ENCODE results near the gene CXorf58. TPM values are rescaled to one million over a fixed set of nuclear protein-coding genes. Genes with fewer than 3 reads are reported as not detected.

Gene CXorf58
- total RNA-seq, 1 donor from 2014 or later, result not detected

DNA sequence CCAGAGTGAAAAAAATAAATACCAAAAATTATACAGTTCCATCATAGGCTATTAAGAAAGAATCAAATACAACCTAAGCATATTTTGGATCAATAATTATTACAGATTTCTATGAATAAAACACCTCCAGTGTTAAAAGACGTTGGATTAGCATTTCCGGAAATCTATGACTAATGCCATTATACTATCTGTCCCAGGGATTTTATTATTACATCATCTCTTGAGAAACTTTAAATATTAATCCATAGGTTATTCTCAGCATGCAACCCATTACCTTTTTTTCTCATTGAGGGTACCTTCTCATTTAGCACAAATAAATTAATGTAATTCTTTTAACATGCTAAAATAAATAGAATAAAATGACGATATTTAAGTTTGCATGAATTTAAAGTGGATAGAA lies 44.6 kb downstream of the CXorf58 start:
- no peaks in the 10 kb centered on the region for H3K36me3 ChIP-seq
- intact Hi-C loops (cut with DNase I), result no loop called here
- TF ChIP-seq, protein P1, sequence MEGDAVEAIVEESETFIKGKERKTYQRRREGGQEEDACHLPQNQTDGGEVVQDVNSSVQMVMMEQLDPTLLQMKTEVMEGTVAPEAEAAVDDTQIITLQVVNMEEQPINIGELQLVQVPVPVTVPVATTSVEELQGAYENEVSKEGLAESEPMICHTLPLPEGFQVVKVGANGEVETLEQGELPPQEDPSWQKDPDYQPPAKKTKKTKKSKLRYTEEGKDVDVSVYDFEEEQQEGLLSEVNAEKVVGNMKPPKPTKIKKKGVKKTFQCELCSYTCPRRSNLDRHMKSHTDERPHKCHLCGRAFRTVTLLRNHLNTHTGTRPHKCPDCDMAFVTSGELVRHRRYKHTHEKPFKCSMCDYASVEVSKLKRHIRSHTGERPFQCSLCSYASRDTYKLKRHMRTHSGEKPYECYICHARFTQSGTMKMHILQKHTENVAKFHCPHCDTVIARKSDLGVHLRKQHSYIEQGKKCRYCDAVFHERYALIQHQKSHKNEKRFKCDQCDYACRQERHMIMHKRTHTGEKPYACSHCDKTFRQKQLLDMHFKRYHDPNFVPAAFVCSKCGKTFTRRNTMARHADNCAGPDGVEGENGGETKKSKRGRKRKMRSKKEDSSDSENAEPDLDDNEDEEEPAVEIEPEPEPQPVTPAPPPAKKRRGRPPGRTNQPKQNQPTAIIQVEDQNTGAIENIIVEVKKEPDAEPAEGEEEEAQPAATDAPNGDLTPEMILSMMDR (IDR thresholded peaks at IDR 0.05), result no peak
- H3K27me3 ChIP-seq, result no peaks in the 10 kb centered on the region
- no peak for DNase-seq (ENCODE audit: low spot score in 2 of 2)
- no peak overlapping the region for H3K27ac ChIP-seq
- no peak overlapping the region for H3K4me3 ChIP-seq
- no peaks in the 10 kb centered on the region for H3K4me1 ChIP-seq
- H3K9me3 ChIP-seq, result no peaks in the 10 kb centered on the region

DNA sequence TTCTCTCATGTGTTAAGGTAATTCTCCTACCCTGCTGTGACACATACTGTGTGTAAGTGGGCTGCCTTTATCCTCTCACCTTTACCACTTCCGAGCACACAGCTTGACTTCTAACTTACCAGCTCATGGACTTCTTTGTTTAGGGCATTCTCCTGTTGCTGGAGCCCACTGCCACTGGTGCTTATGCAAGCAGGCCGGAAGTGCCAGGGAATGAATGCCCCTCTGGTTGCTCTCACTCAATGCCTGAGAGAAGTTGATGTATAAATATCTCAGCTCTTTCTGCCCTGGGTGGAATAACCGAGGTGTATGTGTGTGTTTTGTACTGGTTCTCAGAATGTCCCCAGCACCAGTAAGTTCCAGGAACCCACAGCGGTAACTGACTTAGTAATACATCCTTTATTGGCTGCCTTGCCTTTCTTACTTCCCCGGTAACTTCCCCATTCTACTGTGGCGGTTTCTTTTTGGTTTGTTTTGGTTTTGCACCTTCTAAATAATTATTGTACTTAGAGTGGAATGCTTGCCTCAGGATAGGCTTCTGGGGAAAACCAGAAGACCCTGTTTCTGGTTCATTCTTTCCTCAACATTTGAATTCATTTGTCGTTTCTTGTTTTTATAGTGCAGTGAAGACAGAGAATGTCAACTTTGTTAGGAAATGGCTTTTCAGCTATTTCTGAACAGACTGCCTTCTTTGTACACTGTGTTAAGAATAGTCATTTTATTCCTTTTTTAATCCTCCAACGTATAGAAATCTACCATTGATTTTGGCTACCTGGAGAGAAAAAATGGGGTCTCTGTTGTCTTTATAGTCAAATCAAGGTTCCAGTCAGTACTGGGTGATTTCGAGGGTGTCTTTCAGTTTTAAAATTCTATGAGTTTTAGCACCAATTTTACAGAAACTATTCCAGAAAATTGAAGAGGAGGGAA lies 45.4 kb downstream of the CXorf58 start:
- DNase-seq (ENCODE audit: low spot score in 2 of 2), result no peak
- TF ChIP-seq, protein P1 (IDR thresholded peaks at IDR 0.05), result no peak
- H3K27ac ChIP-seq, result no peak overlapping the region

DNA sequence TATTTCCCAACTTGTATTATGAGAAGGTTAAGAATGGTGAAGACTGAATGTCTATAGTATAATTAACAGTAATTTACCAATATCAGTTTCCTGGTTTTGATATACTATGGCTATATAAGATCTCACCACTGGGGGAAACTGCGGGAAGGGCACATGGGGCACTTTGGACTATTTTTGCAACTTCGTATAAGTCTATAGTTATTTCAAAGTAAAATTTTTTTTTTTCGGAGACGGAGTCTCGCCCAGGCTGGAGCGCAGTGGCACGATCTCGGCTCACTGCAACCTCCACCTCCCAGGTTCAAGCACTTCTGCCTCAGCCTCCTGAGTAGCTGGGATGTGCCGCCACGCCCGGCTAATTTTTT lies 46.1 kb downstream of the CXorf58 start:
- Histone ChIP-seq H3K4me3 (no peak overlapping the region), H3K36me3 (no peaks in the 10 kb centered on the region), H3K27ac (no peak overlapping the region), H3K4me1 (no peaks in the 10 kb centered on the region), H3K9me3 (no peaks in the 10 kb centered on the region), H3K27me3 (no peaks in the 10 kb centered on the region)
- intact Hi-C loops (cut with DNase I), result no loop called here
- TF ChIP-seq, protein P1 (IDR thresholded peaks at IDR 0.05), result no peak
- DNase-seq (ENCODE audit: low spot score in 2 of 2), result no peak

More for the DNA sequence above, 45.4 kb downstream of the CXorf58 start:
- Histone ChIP-seq H3K4me3 (peak overlapping the region; percentile 6 to 15), H3K27me3 (no peaks in the 10 kb centered on the region), H3K9me3 (no peaks in the 10 kb centered on the region), H3K4me1 (no peaks in the 10 kb centered on the region), H3K36me3 (no peaks in the 10 kb centered on the region)
- intact Hi-C loops (cut with DNase I), result no loop called here

DNA sequence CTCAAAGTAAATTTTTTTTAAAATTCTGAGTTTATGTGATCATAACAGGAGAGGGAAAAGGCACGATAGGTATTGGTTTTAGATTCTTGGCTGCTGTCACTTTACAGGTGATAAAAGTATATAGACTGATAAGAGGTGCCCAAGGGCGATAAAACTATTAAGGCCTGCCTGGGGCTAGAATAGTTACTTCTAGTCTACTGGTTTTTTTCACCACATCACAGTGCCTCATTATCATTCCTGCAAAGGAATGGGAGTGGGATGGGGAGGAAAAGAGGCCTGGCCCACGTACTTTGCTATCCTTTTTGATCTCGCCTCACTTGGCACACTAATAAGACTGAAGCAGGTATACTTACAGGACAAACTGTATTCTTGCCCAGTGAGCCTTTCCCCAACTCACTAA lies 46.6 kb downstream of the CXorf58 start:
- TF ChIP-seq, protein P1 (IDR thresholded peaks at IDR 0.05), result no peak
- H3K27ac ChIP-seq, result no peak overlapping the region
- H3K4me1 ChIP-seq, result no peaks in the 10 kb centered on the region
- no peaks in the 10 kb centered on the region for H3K36me3 ChIP-seq
- no peaks in the 10 kb centered on the region for H3K27me3 ChIP-seq
- intact Hi-C loops (cut with DNase I), result no loop called here
- no peak for DNase-seq (ENCODE audit: low spot score in 2 of 2)
- H3K4me3 ChIP-seq, result no peak overlapping the region
- H3K9me3 ChIP-seq, result no peaks in the 10 kb centered on the region

DNA sequence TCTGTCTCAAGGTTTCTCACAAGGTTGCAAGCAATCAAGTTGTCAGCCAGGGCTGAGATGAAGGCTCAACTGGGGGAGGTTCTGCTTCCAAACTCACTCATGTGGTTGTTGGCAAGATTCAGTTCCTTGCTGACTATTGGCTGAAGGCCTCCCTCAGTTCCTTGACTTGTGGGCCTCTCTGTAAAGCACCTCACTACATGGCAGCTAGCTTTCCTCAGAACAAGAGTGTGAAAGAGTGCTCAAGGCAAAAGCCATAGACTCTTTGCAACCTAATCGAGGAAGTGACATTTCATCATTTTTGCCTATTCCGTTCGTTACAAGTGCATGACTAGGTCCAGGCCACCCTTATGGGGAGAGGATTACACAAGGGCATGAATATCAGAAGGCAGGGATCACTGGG lies 52.0 kb downstream of the CXorf58 start:
- Histone ChIP-seq H3K9me3 (no peaks in the 10 kb centered on the region), H3K27me3 (no peaks in the 10 kb centered on the region), H3K4me3 (no peak overlapping the region), H3K36me3 (no peaks in the 10 kb centered on the region), H3K27ac (no peak overlapping the region), H3K4me1 (no peaks in the 10 kb centered on the region)
- intact Hi-C loops (cut with DNase I), result no loop called here
- TF ChIP-seq, protein P1 (IDR thresholded peaks at IDR 0.05), result no peak
- DNase-seq (ENCODE audit: low spot score in 2 of 2), result no peak
